HFF-Myc (cell line): ENCODE measurements around the gene PABPN1.

Experiments
- DNase-seq: peaks from one replicate; pipeline ENCODE4 v3.0.0-alpha.2; 2011; ENCODE audit warnings: low read depth; ENCODE audit errors: extremely low read depth
- H3K4me3 ChIP-seq: replicated peaks from 2 replicates; pipeline ENCODE4 v1.5.1; 2011; ENCODE audit warnings: low read depth, mild to moderate bottlenecking, control low read depth, low read length
- TF ChIP-seq, protein P1 (sequence below): IDR thresholded peaks from 2 replicates; pipeline ENCODE4 v1.5.1; 2012; ENCODE audit warnings: mild to moderate bottlenecking, low read depth, low read length, control low read depth; ENCODE audit errors: missing control alignments

Gene PABPN1

DNA sequence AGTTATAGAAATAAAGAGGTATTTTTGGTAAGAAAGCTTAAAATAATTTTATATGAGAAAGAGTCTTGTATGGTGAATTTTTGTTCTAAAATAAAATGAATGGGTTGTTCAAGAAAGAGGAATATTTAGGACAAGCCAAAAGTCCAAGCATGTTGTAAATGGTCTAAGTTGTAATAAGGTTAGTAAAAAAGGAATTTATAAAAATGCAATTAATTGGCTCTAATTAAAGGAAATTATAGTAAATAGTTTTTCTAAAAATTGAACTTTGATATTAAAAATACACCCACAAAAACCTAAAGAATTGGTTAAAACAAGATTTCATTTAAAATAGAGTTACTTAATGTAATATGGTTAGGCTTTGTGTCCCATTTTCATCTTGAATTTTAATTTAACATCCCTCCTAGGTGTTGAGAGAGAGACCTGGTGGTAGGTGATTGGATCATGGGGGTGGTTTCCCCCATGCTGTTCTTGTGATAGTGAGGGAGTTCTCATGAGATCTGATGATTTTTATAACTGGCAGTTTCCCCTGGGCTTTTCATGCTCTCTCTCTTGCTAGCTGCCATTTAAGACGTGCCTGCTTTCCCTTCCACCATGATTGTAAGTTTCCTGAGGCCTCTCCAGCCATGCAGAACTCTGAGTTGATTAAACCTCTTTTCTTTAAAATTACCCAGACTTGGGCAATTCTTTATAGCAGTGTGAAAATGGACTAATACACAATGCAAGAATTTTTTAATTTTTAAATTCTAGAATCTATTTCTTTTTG lies 18.4 kb downstream of the PABPN1 start:
- TF ChIP-seq, protein P1, sequence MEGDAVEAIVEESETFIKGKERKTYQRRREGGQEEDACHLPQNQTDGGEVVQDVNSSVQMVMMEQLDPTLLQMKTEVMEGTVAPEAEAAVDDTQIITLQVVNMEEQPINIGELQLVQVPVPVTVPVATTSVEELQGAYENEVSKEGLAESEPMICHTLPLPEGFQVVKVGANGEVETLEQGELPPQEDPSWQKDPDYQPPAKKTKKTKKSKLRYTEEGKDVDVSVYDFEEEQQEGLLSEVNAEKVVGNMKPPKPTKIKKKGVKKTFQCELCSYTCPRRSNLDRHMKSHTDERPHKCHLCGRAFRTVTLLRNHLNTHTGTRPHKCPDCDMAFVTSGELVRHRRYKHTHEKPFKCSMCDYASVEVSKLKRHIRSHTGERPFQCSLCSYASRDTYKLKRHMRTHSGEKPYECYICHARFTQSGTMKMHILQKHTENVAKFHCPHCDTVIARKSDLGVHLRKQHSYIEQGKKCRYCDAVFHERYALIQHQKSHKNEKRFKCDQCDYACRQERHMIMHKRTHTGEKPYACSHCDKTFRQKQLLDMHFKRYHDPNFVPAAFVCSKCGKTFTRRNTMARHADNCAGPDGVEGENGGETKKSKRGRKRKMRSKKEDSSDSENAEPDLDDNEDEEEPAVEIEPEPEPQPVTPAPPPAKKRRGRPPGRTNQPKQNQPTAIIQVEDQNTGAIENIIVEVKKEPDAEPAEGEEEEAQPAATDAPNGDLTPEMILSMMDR: no peak
- no peak overlapping the region for H3K4me3 ChIP-seq
- DNase-seq: no peak

DNA sequence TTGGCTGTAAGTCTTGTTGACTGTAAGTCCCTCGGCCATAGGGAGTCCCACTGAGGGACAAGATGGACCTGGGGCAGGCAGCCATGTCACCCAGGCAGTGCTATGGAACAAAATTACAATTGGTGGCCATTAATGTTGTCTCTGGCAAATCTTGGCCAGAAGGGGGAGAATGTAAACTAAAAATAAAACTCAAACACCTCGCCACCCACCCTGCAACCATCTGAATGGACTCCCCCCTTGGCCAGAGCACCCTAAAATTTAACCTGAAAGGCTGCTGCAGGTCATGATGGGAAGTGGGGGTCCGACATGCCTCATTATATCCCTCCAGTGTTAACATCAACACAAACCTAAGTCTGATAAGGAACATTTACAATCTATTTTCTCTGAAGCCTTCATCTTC lies 23.2 kb downstream of the PABPN1 start:
- H3K4me3 ChIP-seq: no peak overlapping the region
- DNase-seq: no peak
- TF ChIP-seq, protein P1: peak; percentile 13

DNA sequence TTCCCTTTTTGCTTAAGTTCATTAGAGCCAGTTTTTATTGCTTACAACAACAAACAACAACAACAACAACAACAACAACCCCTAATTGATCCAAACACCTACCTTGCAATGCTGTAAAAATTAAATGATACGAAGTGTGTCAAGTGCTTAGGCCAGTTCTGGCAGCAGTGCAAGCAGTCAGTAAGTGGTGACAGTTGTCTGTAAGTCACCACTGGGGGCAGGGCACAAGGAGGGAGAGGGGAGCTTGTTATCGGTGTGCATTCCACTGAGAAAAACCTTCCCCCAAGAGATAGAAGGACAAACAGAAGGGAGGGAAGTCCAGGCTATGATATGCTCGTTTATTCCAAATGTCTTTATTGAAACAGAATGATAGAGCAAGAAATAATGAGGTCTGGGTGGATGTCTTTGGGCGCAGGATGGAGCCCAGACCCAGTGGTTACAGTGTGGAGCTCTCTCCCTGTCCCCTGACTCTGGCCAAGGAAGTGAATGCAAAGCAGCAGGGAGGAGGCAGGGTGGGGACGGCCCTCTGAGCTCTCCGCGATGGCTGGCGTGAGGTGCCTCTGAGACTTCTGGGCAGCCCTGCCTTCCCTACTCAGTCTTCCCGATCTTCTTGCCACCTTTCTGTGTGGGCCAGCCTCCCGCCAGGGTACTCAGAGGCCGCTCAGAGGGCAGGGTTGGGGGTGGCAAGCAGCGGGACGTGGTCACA lies 24.9 kb downstream of the PABPN1 start:
- TF ChIP-seq, protein P1: no peak
- no peak for DNase-seq
- H3K4me3 ChIP-seq: no peak overlapping the region

DNA sequence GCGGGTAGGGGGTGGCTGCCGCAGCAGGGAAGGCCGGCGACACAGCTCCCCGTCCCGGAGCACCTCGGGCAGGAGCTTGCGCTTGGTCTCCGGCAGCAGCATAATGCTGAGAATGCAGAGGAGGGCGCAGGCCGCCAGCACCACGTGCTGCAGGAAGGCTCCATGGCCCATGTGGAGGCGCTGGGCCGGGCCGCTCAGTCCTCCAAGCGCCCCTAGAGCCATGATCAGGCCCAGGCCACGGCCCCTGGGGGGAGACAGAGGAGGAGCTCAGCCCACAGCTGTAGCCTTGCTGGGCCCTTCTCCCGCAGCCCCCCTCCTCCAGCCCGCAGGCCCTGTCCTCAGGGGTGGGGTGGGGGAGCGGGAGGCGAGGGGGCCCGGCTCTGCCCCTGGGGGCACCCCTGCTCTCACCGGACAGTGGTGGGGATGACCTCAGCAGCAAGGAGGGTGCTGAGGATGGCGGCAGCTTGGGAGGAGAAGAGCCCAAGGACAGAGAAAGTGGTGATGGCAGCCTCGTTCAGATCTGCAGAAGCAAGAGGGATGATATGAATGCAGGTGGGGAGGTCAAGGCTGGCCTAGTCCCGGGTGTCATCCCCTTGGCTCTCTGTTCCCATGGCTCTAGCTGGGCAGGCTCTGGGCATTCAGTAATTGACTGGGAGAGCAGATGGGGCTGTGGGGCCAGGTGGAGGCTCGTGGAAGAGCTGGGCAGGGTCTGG lies 25.6 kb downstream of the PABPN1 start:
- TF ChIP-seq, protein P1: no peak
- DNase-seq: no peak
- H3K4me3 ChIP-seq: no peak overlapping the region

DNA sequence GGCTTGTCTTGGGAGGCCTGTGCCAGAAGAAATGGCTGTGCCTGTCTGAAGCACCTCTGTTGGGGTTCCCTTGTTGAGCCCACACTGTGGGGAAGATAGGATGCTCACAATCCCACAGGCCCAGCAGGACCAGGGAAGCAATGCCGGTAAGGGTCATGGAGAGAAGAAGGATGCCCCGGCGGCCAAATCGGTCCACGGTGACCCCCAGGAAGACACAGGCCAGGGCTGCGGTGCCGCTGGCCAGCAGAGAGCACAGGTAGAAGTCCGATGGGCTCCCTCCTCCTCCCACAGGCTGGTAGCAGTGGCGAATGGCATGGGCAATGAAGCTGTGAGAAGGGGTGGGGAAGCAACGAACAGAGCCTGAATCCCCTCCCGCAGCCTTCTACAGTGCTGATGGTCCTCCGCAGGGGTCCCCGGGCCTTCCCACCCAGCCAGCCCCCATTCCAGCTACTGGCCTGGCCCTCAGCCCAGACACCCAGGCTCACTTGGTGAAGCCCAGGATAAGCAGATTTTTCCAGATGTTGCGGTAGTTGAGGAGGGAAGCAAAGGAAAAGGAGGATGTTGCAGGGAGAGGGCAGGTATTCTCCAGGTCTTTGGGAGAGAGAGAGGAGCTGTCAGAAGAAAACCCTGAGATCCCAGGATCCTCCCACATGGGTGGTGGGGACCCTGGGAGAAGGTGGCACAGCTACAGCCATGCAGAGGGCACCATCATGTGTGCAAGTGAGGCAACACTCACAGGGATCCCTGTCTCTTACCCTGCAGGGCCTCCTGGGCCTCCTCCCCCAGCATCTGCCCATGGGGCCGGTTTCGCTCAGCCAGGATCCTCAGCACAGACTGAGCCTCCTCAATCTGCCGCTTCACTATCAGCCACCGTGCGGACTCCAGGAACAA lies 26.4 kb downstream of the PABPN1 start:
- no peak overlapping the region for H3K4me3 ChIP-seq
- TF ChIP-seq, protein P1: no peak
- no peak for DNase-seq

DNA sequence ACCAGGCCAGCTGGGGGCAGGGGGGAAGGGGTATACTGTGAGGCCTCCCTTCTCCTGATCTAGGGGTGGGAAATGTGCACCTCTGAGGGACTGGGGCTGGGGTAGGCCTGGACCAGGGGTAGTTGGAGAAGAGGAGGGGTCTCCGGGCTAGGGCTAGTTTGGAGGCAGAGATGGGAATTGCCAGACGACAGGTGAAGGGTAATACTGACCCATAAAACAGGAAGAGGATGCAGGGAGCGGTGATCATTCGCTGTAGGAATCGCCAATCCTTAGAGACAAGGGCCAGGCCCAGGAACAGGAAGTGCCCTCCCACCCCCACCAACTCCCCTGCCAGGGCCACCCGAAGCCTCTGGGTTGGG lies 27.0 kb downstream of the PABPN1 start:
- TF ChIP-seq, protein P1: no peak
- no peak overlapping the region for H3K4me3 ChIP-seq
- no peak for DNase-seq
